Stomach (tissue), 4 donors: ENCODE results near the gene MACC1.

Experiments used
- EP300 ChIP-seq: sonication (generic); formaldehyde crosslinking; IDR thresholded peaks from one replicate; pipeline ENCODE4 v1.6.1; 2017; ENCODE audit warnings: antibody characterized with exemption
- POLR2A ChIP-seq, 4 donors: fragments of 450-650 bp; IDR thresholded peaks; one replicate each; pipeline ENCODE4 v1.6.1; 2016; ENCODE audit warnings: antibody characterized with exemption in 4 of 4, control low read depth in 2 of 4, mild to moderate bottlenecking in 1 of 4, moderate library complexity in 1 of 4
- POLR2AphosphoS5 ChIP-seq, 3 donors: sonication (generic); formaldehyde crosslinking; IDR thresholded peaks; one replicate each; pipeline ENCODE4 v1.6.1; 2016; ENCODE audit warnings: antibody characterized with exemption in 3 of 3
- TF ChIP-seq, protein P1 (sequence below), 7 experiments: fragments of 450-650 bp in 4 of 7; fragments of 200-600 bp in 3 of 7; sonication (generic) in 3 of 7; IDR thresholded peaks; one replicate each; pipeline ENCODE4 v1.5.1; 2016 to 2019; ENCODE audit warnings: antibody characterized with exemption in 7 of 7, control low read depth in 2 of 7, mild to moderate bottlenecking in 1 of 7

DNA sequence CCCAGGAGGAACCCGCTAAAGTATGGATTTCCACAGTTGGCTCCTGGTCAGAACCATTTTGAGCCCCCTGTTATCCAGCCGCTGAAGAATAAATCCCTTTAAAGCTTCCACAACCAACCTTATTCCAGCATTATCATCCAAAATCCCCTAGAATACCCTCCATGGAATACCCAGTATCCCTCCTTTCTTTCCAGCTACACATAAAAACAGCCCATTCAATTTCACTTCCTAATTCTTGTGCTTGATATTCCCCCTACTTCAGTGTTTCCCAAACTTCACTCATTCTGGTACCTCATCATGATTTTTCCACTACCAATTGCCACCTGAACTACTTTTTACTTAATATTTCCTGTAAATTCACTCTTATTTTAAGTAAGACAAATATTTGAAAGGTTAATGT, 3.1 kb downstream of the MACC1 start:
- TF ChIP-seq, protein P1, sequence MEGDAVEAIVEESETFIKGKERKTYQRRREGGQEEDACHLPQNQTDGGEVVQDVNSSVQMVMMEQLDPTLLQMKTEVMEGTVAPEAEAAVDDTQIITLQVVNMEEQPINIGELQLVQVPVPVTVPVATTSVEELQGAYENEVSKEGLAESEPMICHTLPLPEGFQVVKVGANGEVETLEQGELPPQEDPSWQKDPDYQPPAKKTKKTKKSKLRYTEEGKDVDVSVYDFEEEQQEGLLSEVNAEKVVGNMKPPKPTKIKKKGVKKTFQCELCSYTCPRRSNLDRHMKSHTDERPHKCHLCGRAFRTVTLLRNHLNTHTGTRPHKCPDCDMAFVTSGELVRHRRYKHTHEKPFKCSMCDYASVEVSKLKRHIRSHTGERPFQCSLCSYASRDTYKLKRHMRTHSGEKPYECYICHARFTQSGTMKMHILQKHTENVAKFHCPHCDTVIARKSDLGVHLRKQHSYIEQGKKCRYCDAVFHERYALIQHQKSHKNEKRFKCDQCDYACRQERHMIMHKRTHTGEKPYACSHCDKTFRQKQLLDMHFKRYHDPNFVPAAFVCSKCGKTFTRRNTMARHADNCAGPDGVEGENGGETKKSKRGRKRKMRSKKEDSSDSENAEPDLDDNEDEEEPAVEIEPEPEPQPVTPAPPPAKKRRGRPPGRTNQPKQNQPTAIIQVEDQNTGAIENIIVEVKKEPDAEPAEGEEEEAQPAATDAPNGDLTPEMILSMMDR (IDR thresholded peaks at IDR 0.05) = no peak
- no peak for TF ChIP-seq POLR2A (IDR thresholded peaks at IDR 0.05)
- no peak for TF ChIP-seq EP300
- no peak for TF ChIP-seq POLR2AphosphoS5 (IDR thresholded peaks at IDR 0.05)
